GM21528 (cell line): ENCODE results near the gene TCF4.
A peak's percentile ranks its signal among the peaks of the same experiment; 100 is the strongest.

ENCODE experiments used
- ATAC-seq: cut with Tn5 transposase; IDR thresholded peaks from one replicate; pipeline ENCODE4 v1.9.1; 2021; ENCODE audit warnings: mild to moderate bottlenecking, moderate library complexity; ENCODE audit not compliant: unreplicated experiment, low FRiP score

Gene TCF4

DNA sequence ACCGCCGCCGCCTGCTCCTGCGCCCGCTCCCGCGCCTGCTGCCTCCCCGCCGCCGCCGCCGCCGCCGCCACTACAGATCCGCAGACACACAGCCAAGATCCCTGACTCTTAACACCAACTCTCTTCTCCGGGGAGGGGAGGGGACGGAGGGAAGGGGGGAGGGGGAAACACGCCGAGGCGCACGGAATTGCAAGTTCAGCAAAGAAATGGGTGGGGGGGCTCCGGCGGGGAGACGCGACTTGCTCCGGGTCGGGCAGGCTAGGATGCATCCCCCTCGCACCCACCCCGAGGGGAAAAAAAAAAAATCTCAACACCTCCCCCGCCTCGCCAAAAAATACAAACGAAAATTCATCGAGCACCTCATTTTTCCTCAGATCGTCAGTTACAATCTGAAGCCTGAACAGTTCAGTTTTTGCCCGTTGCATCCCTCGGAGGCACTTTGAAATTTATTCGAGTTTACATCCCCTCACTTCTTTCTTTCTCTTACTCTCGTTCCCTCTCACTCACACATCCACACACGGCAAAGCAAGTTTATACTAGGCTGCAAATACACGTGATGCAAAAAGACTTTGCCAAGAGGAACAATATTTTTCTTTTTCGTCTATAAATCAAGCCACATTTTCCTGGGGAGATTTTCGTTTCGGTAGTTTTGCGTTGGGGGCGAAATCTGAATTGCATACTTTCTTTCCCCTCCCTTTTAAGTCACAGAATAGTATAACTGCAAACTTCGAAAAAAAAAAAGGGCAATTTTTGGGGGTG lies at the start of gene TCF4:
Gene TCF4 (minus strand): TSS at position 82 of the 759 bp plus-strand sequence. CDS start 1,076 bp downstream, outside the sequence.
- no peak for ATAC-seq

- no peak for ATAC-seq
These were observed 49.2 kb upstream of the TCF4 start for GRCh38 chr18:55637204-55637603.

DNA sequence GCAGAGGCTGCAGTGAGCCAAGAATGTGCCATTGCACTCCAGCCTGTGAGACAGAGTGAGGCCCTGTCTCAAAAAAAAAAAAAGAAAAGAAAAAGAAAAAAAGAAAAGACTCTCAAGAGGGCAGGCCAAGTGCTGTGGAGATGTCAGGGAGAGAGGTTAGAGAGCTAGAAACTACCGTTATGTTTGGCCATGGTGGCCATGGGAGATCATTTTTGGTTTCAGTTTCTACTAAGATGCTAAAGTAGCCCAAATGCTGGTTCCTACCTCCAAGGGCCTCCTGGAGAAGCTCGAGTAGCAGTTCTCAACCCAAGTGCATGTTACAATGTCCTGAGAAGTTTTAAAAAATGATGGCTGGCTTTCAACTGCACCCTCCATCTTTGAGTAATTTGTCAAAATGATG lies 47.4 kb upstream of the TCF4 start:
- ATAC-seq = no peak

- no peak for ATAC-seq
These were observed 46.6 kb upstream of the TCF4 start for GRCh38 chr18:55634545-55634944.

GRCh38 chr18:55633032-55633431 lies 45.0 kb upstream of the TCF4 start:
- no peak for ATAC-seq

DNA sequence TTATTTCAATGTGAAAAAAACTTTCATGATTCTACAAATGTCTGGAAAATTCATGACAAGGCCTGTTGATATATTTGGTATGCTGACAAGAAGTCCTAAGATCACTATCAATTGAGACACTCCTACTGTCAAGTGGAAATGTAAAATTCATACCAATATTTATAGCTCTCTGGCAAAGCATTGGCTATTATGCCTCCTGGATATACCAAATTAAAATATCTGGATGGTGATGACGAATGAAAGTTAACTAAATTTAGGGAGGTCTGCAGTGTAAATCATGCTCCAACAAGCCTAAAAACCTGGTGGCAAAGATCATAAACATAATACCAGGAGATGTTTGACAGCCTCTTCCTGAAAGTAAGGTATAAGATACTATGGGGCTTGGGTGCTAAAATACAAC lies 41.1 kb upstream of the TCF4 start:
- ATAC-seq = no peak

GRCh38 chr18:55627007-55627406 lies 39.0 kb upstream of the TCF4 start:
- ATAC-seq = no peak

GRCh38 chr18:55625901-55626300 lies 37.9 kb upstream of the TCF4 start:
- ATAC-seq = no peak

DNA sequence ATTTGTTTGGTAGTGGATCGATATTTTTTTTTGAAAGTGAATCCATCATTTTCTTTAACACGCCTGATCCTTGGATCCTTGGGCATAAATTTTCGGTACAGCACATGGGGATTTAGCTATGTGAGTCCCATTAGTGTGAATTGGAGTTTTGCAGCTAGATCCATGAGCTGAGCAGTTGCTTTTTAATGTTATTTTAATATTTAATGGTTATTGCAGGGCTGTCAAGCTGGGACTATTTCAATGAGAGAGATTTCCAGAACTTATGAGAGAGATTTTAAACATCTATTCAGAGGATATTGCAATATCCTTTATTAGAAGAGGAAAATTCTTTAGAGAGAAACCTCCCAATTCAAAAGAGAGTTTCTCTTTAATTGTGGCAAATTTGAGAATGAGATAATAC lies 35.6 kb upstream of the TCF4 start:
- ATAC-seq = no peak

DNA sequence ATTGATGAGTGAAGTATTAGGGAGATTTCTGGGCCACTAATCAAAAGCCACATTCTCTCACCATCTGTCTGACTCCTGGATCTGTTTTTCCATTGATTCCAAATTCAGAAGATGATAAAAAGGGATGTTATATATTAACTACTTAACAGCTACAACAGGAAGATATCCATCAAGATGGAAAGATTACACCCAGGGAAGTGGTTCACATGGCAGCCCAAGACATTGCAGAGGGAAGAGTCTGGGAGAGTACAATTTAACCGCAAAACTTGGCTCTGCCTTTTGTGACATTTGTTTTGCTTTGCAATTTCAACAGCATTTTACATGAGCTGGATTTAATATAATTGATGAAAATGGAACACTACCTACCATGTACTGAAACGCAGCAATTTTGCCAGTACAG lies 22.5 kb upstream of the TCF4 start:
- ATAC-seq = no peak

DNA sequence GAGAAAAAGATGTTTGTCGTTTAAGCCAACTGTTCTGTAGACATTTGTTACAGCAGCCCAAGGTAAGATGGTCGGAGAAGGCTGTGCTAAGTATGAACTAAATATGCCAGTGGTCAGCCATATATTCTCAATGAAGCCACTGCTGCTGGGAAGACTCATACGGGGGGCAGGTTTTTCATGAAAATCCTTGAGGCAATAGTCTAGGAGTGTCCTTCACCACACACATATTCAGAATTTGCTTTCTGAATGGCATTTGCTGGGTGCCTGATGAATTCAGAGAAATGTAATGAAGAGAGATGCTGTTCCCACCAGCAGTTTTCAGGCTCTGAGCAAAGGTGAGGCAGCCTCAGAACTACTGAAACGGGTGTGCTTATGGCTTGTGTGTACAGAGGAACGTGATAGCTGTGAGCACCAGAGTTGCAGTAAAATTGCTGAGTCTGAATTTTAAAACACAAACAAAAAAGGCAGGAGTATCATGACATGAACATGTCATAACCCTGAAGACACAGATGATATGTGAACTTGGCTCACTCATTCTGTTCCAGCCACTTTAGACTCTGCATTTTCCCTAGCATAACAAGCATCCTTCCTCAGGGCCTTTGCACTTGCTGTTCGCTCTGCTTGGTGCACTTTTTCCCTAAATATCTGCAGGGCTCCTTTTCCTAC lies 21.3 kb upstream of the TCF4 start:
- ATAC-seq = no peak

- ATAC-seq = no peak
These were observed 20.5 kb upstream of the TCF4 start for GRCh38 chr18:55608497-55608896.

DNA sequence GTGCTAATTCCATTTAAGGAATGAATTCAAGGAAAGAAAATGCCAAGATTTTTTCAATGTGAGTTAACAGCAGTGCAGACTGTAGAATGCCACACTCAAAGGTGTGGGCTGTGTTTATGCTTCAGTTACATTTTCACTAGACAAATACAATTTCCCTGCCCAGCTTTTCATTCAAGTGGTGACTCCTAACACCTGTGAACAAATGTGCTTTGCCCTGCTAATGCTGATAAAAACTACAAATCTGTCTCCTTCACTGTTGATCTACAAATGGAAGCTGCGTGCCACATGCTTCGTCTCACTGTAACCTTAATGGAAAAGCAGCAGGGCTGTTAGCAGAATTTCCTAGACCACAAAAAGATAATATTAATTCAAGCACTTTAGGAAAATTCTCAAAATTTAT lies 19.8 kb upstream of the TCF4 start:
- no peak for ATAC-seq

DNA sequence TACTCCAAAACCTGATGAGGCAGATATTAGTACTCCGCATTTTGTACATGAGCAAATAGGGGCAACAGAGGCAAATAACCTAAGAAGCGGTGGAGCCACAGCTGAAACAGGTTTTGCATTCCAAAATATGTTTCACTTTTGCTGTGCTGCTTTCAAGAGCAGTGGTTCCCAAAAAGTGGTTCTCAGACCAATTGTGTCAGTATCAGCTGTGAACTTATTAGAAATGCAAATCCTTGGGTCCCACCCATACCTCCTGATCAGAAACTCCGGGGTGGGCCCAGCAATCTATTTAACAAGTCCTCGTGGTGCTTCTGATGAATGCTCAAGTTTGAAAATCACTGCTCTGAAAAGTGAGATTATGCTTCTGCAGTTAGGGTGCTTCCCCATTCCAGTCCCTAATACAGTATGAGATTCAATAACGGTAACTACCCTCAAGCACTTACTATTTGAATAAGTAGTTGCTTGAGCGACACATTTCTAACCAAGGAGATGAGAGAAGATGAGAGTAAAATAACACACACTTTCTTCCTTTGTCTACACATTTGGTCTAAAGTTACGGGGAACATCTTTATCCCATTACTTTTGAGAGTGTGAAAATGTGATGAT lies 17.8 kb upstream of the TCF4 start:
- peak; percentile 69 for ATAC-seq

GRCh38 chr18:55603775-55604174 lies 15.8 kb upstream of the TCF4 start:
- ATAC-seq = no peak

DNA sequence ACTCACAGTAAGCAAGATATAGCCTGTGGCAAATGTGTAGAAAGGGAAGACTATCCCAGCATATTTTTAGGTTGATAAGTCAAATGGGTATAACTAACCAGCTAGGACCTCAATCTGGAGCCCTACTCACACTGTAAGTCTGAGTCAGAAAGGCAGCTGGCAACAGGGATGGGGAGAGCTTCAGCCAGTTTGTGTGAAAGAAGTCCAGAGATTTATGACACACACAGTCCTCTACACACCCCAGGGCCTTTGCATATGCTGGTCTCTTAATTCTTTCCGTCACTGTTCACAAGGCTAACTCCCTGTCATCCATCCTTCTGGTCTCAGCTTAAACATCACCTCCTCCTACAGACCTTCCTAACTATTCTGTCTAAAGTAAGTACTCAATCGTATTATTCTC lies 5.9 kb upstream of the TCF4 start:
- ATAC-seq = no peak

- ATAC-seq = no peak
These were observed 4.6 kb upstream of the TCF4 start for GRCh38 chr18:55592572-55592971.

GRCh38 chr18:55592106-55592505 lies 4.1 kb upstream of the TCF4 start:
- no peak for ATAC-seq

DNA sequence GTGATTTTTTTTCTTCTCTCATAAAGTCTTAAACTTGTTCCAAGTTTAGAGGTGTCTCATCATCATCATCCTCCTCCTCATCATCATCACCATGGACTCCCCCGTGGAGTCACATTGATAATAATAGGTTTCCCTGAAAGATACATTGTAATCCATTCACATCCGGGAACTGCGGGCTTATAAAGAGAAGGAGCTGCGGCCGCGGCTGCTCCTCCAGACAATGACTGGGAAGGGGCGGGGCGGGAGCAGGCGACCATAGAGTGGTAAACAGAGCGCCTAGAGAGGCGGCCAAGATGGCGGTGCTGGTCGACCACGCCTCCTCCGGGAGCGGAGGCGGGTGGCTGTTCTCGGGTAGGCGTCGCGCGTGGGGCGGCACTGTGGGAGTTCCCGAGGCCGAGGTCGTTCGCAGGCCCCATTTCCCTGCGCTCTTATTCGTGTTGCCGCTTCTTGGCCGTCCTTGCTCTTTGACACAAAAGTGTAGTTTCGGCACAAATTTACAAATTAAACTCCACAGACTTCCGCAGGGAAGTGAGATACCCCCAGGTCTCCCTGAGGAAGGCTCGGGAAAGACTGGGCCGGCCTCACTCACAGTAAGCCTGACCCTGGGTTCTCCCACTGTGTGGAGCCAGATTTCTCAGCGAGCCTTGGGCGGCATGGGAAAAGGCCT lies 1.8 kb upstream of the TCF4 start:
- peak; percentile 82 for ATAC-seq

DNA sequence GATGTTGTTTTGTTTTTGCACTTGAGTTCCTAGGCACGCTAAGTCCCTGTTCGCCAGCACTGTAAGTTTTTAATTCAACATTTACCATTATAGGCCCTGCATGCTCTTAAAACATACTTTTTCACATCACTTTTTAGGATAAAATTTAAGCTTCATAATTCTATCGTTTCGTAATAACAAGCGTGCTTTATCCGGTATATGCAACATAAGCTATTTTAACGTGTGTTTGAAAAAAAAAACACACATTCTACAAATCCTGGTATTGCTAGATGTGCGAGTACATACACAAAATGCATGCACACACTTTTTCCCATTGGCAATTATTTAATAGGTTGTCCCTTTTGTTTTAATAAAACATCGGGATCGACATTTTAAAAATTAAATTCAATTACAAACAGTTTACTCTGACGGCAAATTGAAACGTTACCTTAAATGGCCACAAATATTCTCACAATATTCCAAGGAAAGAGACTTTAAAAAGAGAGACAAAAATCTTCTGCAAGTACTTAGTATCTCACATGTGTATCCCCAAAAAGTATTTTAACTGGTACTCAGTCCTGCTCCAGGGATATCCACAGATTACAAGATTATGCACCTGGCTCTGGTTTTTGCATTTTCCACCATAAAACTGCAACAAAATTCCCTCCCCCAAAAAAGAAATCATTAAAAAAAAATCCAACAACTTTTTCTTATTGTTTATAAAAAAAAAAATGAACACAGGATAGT lies 1.0 kb upstream of the TCF4 start:
- ATAC-seq = no peak
